WTC11 (cell line): Measurements from ENCODE around the gene ZNF786. TPM values are rescaled to one million over a fixed set of nuclear protein-coding genes. Genes with fewer than 3 reads are reported as not detected.
A peak's percentile ranks its signal among the peaks of the same experiment; 100 is the strongest.

ENCODE experiments used
- ATAC-seq: fragments of 200-7000 bp; cut with Tn5 transposase; 2 replicates; pipeline ENCODE4 v1.10.0; 2021; ENCODE audit warnings: mild to moderate bottlenecking, moderate library complexity
- CTCF ChIA-PET: fragments of 300-600 bp; sonication (Branson Sonifier 250); formaldehyde crosslinking; loops from one replicate; lab custom pipeline; 2021; ENCODE audit warnings: antibody characterized with exemption; lab: Charles Lee
- POLR2A ChIA-PET: fragments of 350-600 bp; sonication (Branson Sonifier 250); formaldehyde crosslinking; loops from one replicate; lab custom pipeline; 2021; ENCODE audit warnings: antibody characterized with exemption; lab: Charles Lee
- DNase-seq: peaks from one replicate; pipeline ENCODE4 v3.0.0; 2021; ENCODE audit warnings: low spot score
- H3K27ac Mint-ChIP-seq: 2 replicates; pipeline ENCODE4 v1.8.0; 2021; ENCODE audit warnings: mixed read lengths
- H3K27me3 Mint-ChIP-seq: 2 replicates; pipeline ENCODE4 v1.8.0; 2021; ENCODE audit warnings: low read depth, mild to moderate bottlenecking, moderate library complexity, mixed read lengths
- H3K36me3 Mint-ChIP-seq: 2 replicates; pipeline ENCODE4 v1.8.0; 2021; ENCODE audit warnings: mixed read lengths
- H3K4me1 Mint-ChIP-seq: 2 replicates; pipeline ENCODE4 v1.8.0; 2022; ENCODE audit warnings: mixed read lengths
- H3K4me3 Mint-ChIP-seq: 2 replicates; pipeline ENCODE4 v1.8.0; 2021; ENCODE audit warnings: mild to moderate bottlenecking, moderate library complexity, mixed read lengths
- H3K9me3 Mint-ChIP-seq: 2 replicates; pipeline ENCODE4 v1.8.0; 2021; ENCODE audit warnings: mixed read lengths
- ATF2 ChIP-seq: sonication (generic); formaldehyde crosslinking; IDR thresholded peaks from 2 replicates; pipeline ENCODE4 v1.8.1; 2022; ENCODE audit warnings: low read depth, missing genetic modification reagents, borderline replicate concordance
- ATF6 ChIP-seq: sonication (generic); formaldehyde crosslinking; IDR thresholded peaks from 2 replicates; pipeline ENCODE4 v1.8.1; 2023; ENCODE audit warnings: mild to moderate bottlenecking, missing genetic modification reagents
- CREM ChIP-seq: sonication (generic); formaldehyde crosslinking; IDR thresholded peaks from 2 replicates; pipeline ENCODE4 v1.8.1; 2022; ENCODE audit warnings: mild to moderate bottlenecking, missing genetic modification reagents, moderate library complexity
- CTCF ChIP-seq: fragments of 200-600 bp; IDR thresholded peaks from 2 replicates; pipeline ENCODE4 v1.8.0; 2022; ENCODE audit warnings: antibody characterized with exemption
- EMX1 ChIP-seq: fragments of 250-450 bp; sonication (Bioruptor Pico); IDR thresholded peaks from 2 replicates; pipeline ENCODE4 v1.8.0; 2021; ENCODE audit warnings: mild to moderate bottlenecking
- ERG ChIP-seq: fragments of 250-450 bp; sonication (Bioruptor Pico); IDR thresholded peaks from 2 replicates; pipeline ENCODE4 v1.8.0; 2021; ENCODE audit warnings: mild to moderate bottlenecking
- ESRRA ChIP-seq: sonication (generic); formaldehyde crosslinking; IDR thresholded peaks from 2 replicates; pipeline ENCODE4 v1.8.1; 2022; ENCODE audit warnings: mild to moderate bottlenecking, missing genetic modification reagents, borderline replicate concordance
- GTF2I ChIP-seq: fragments of 250-450 bp; sonication (Bioruptor Pico); conservative IDR thresholded peaks from 2 replicates; pipeline ENCODE4 v1.4.0; 2021; ENCODE audit warnings: mild to moderate bottlenecking
- NR3C1 ChIP-seq: sonication (generic); formaldehyde crosslinking; conservative IDR thresholded peaks from 2 replicates; pipeline ENCODE4 v1.8.1; 2023; ENCODE audit warnings: low read depth, mild to moderate bottlenecking, missing genetic modification reagents
- STAT6 ChIP-seq: sonication (generic); formaldehyde crosslinking; conservative IDR thresholded peaks from 2 replicates; pipeline ENCODE4 v1.8.1; 2023; ENCODE audit warnings: mild to moderate bottlenecking, low read depth, missing genetic modification reagents, moderate library complexity
- TEAD1 ChIP-seq: sonication (generic); formaldehyde crosslinking; IDR thresholded peaks from 2 replicates; pipeline ENCODE4 v1.8.0; 2022; ENCODE audit warnings: mild to moderate bottlenecking, missing genetic modification reagents
- USF1 ChIP-seq: sonication (generic); formaldehyde crosslinking; IDR thresholded peaks from 2 replicates; pipeline ENCODE4 v1.8.0; 2022; ENCODE audit warnings: mild to moderate bottlenecking, missing genetic modification reagents
- ZNF138 ChIP-seq: sonication (generic); formaldehyde crosslinking; conservative IDR thresholded peaks from 2 replicates; pipeline ENCODE4 v1.8.1; 2022; ENCODE audit warnings: mild to moderate bottlenecking, moderate library complexity, missing genetic modification reagents
- ZNF396 ChIP-seq: fragments of 250-450 bp; sonication (Bioruptor Pico); IDR thresholded peaks from 2 replicates; pipeline ENCODE4 v1.8.0; 2021; ENCODE audit warnings: mild to moderate bottlenecking, moderate library complexity, borderline replicate concordance
- ZNF416 ChIP-seq: fragments of 250-450 bp; sonication (Bioruptor Pico); IDR thresholded peaks from 2 replicates; pipeline ENCODE4 v1.9.0; 2021; ENCODE audit warnings: mild to moderate bottlenecking, inconsistent platforms
- ZNF425 ChIP-seq: fragments of 250-450 bp; sonication (Bioruptor Pico); conservative IDR thresholded peaks from 2 replicates; pipeline ENCODE4 v1.9.0; 2021; ENCODE audit warnings: mild to moderate bottlenecking
- ZNF532 ChIP-seq: fragments of 250-450 bp; sonication (Bioruptor Pico); IDR thresholded peaks from 2 replicates; pipeline ENCODE4 v1.9.0; 2021; ENCODE audit warnings: mild to moderate bottlenecking, borderline replicate concordance
- total RNA-seq: library from RNA; stranded (reverse); gene quantifications from 3 replicates; pipeline ENCODE4 v1.2.3, GENCODE V29; 2021

ZNF786 gene
- total RNA-seq, 1 experiment from 2014 or later: 11.4 TPM

- DNase-seq: peak; percentile 88
- H3K36me3 Mint-ChIP-seq: peaks cover 44% of the 10 kb centered on the region
- ChIA-PET CTCF (interaction anchor here (0.5 to 2.5 kb wide), 36 partner anchors 8 to 383 kb away, joined by 3 to 18 read pairs (median 4); partner anchors contain the start of genes PDIA4, ZNF282, ZNF398 and ZNF425), POLR2A (interaction anchor here (0.6 to 1.1 kb wide), 3 partner anchors 19 to 54 kb away, joined by 3 to 4 read pairs (median 3); partner anchors contain the start of genes PDIA4 and ZNF425)
- peak; percentile 94 for ATAC-seq
- no peak overlapping the region for H3K4me3 Mint-ChIP-seq
- H3K27ac Mint-ChIP-seq: peak overlapping the region; percentile 34; the same call in 1 of the 2 replicates
- H3K9me3 Mint-ChIP-seq: no peaks in the 10 kb centered on the region
- H3K27me3 Mint-ChIP-seq: no peaks in the 10 kb centered on the region
- H3K4me1 Mint-ChIP-seq: peaks cover 7% of the 10 kb centered on the region; the same call in 1 of the 2 replicates
- TF ChIP-seq ESRRA (CRISPR knock-in tag) (0 out of 2 replicates have a peak, but pooled peaks have one; percentile 42), ERG (no peak), GTF2I (CRISPR knock-in tag) (no peak), NR3C1 (CRISPR knock-in tag) (peak; percentile 9; the same call in 1 of the 2 replicates), STAT6 (no peak), CTCF (peak; percentile 71), ZNF396 (CRISPR knock-in tag) (no peak), TEAD1 (CRISPR knock-in tag) (peak; percentile 63; the same call in 1 of the 2 replicates), ATF2 (CRISPR knock-in tag) (no peak), ZNF532 (CRISPR knock-in tag) (no peak), ZNF138 (CRISPR knock-in tag) (0 out of 2 replicates have a peak, but pooled peaks have one; percentile 67), ATF6 (CRISPR knock-in tag) (no peak), USF1 (no peak), ZNF416 (CRISPR knock-in tag) (no peak), EMX1 (CRISPR knock-in tag) (0 out of 2 replicates have a peak, but pooled peaks have one; percentile 20), CREM (CRISPR knock-in tag) (no peak), ZNF425 (no peak)
These were observed 18.7 kb downstream of the ZNF786 start for GRCh38 chr7:149071641-149072437.
